GM12892 (cell line): Measurements from ENCODE around the gene CLDN24.

ENCODE experiments used
- POLR2A ChIP-seq: IDR thresholded peaks from 2 replicates; pipeline ENCODE4 v1.6.1; 2011; ENCODE audit warnings: low read depth, low read length, control low read depth
- POLR2AphosphoS5 ChIP-seq: IDR thresholded peaks from 2 replicates; pipeline ENCODE4 v1.6.1; 2011; ENCODE audit warnings: low read depth, low read length, control low read depth
- TAF1 ChIP-seq: IDR thresholded peaks from 2 replicates; pipeline ENCODE4 v1.6.1; 2011; ENCODE audit warnings: low read depth, mild to moderate bottlenecking, control low read depth, low read length, borderline replicate concordance

GRCh38 chr4:183323295-183323694 lies 1.1 kb upstream of the CLDN24 start:
- TF ChIP-seq POLR2A (no peak), POLR2AphosphoS5 (no peak), TAF1 (no peak)
